Kidney capillary endothelial cell (primary cell): ENCODE results near the gene MED16.

Source experiments
- DNase-seq: peaks from one replicate; pipeline ENCODE4 v3.0.0-alpha.2; 2018; ENCODE audit warnings: low spot score

MED16 gene, protein sequence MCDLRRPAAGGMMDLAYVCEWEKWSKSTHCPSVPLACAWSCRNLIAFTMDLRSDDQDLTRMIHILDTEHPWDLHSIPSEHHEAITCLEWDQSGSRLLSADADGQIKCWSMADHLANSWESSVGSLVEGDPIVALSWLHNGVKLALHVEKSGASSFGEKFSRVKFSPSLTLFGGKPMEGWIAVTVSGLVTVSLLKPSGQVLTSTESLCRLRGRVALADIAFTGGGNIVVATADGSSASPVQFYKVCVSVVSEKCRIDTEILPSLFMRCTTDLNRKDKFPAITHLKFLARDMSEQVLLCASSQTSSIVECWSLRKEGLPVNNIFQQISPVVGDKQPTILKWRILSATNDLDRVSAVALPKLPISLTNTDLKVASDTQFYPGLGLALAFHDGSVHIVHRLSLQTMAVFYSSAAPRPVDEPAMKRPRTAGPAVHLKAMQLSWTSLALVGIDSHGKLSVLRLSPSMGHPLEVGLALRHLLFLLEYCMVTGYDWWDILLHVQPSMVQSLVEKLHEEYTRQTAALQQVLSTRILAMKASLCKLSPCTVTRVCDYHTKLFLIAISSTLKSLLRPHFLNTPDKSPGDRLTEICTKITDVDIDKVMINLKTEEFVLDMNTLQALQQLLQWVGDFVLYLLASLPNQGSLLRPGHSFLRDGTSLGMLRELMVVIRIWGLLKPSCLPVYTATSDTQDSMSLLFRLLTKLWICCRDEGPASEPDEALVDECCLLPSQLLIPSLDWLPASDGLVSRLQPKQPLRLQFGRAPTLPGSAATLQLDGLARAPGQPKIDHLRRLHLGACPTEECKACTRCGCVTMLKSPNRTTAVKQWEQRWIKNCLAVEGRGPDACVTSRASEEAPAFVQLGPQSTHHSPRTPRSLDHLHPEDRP

DNA sequence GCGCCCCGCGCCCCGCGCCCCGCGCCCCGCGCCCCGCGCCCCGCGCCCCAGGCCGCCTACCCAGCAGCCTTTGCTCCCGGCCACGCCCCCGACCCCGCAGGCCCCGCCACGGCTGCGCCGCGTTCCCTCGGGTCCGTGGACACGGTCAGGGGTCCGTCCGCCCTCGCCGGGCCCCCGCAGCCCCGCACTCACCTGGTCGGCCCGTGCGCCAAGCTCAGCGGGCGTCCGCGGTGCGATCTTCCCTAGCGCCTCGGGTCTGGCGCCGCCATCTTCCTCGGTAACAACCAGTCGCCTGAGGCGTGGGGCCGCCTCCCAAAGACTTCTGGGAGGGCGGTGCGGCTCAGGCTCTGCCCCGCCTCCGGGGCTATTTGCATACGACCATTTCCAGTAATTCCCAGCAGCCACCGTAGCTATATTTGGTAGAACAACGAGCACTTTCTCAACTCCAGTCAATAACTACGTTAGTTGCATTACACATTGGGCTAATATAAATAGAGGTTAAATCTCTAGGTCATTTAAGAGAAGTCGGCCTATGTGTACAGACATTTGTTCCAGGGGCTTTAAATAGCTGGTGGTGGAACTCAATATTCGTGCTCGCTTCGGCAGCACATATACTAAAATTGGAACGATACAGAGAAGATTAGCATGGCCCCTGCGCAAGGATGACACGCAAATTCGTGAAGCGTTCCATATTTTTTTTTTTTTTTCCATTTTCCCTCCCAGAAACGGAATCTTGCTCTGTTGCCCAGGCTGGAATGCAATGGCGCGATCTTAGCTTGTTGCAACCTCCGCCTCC, at the start of gene MED16, which contains the start of gene RNU6-9:
Gene MED16, minus strand, starts transcription at position 294 of the 796 bp plus-strand sequence. CDS start 2,056 bp downstream, outside the sequence.
Gene RNU6-9, plus strand, starts transcription at position 591 of the 796 bp plus-strand sequence.
- peak; percentile 92 for DNase-seq

DNA sequence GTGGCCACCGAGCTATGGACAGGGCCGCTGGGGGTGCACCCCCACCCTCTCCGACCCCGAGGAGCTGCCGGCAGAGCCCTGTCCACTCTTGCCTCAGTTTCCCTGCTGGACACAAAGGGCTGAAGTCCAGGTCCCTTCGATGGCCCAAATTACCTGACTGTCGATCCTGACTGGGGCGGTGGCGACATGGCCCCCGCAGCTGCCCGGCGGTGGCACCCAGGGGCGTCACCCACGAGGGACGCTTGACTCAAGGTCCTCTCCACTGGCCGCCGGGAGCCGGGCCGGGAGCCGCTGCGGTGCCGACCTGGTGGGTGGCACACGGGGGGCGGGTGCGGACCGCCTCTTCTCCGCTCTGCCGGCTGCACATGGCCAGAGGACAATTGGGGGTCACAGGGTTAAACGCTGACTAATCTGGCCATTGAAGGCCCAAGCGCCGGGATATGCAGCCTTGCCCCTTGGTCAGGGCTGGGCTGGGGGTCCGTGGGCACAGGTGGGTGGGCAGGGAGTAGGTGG, 49.2 kb upstream of the MED16 start:
- DNase-seq, result no peak

DNA sequence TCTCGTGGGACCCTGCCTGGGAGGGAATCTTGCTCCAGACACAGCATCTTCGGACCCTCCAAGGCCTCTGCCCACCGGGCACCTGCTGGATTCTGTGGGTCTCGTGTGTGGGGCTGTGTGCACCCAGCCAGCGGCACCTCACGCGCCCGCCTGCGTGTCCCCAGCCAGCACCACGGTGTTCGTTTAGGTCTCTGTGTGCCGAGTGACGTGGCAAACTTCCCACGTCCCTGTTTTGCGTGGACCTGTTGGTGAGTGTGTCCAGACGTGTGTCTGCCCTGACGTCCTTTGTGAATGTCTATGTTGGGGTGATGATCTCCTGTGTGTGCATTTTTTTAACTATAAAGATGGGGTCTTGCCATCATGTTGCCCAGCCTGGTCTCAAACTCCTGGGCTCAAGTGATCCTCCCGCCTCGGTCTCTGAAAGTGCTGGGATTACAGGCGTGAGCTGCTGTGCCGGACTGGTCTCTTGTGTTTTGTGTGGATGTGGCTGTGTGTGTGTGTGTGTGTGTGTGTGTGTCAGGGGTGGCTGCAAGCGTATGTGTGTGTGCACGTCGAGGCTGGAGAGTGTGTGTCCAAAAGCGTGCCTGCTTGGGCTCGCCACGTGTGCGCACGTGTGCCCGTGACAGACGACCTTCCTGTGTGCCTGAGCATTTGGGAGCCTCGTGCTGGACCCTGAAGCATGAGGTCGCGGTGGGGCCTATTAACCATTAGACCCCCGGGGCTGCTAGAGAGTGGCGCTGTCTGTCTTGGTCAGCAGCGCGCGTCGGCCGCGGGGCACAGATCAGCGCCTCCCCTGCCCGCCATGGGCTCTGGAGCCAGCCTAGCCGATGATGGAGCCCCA, 48.5 kb upstream of the MED16 start:
- DNase-seq, result no peak

DNA sequence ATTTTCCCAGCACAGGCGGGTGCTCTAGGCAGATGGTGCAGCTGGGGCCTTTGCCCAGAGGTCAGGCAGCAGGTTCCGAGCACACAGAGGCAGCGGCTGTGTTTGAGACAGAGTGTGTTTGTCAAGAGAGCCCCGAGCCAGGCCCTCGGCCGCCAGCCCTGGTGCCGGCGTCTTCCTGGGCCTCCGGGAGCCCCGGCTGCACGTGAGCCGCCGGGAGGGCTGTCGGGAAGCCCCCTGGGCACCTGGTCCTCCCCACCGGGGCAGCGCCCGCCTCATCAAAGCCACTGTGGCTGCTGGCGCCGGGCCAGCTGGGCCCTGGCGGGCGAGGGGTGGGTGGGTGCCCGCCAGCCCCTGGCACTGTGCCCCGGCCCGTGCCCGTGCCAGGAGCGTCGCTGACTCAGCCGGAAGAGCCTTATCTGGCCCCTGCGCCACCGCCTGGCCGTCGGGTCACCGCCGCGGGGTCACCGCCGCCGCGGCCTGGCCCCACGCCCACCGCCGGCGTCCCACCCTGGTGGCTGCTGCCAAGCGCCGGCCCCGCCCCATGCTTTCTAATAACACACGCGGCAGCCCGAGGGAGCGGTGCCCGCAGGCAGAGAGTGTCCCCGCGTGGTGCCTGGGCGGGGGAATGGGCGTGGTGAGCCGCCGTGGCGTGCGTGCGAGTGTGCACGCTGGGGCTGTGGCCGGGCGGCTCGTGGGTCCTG, 47.8 kb upstream of the MED16 start:
- DNase-seq, result no peak

DNA sequence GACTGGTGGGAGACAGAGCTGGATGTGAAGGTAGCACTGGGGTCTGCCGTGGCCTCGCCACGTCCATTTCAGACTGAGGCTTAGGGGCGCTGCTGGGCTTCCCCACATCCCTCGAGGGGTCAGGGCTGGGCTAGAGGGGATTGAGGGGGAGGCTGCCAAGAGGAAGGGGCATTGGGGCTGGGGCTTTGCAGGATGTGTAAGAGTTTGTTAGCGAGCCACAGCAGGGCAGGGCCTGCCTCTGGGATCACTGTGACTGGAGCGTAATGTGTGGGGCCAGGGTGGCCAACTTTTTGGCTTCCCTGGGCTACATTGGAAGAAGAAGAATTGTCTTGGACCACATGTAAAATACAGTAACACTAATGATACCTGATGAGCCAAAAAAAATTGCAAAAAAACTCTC, 46.9 kb upstream of the MED16 start:
- DNase-seq, result no peak

DNA sequence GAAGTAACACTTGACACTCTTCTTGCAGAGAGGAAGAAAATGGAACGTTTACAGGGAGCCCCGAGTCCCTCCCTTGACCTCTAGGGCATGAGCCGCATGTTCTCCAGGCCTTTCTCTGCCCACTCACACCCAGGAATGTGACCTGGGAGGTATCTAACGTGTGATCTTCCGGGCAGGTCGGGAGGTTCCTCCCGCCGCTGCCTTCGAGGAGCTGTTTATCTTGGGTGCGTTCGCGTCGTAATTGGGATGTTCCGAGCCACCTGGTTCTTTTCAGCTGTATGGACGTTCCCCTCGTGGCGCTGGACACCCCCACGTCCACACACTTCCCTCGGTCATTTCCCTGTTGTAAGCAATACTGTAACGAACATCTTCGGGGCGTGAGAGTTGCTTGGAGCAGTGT, 46.5 kb upstream of the MED16 start:
- no peak for DNase-seq

DNA sequence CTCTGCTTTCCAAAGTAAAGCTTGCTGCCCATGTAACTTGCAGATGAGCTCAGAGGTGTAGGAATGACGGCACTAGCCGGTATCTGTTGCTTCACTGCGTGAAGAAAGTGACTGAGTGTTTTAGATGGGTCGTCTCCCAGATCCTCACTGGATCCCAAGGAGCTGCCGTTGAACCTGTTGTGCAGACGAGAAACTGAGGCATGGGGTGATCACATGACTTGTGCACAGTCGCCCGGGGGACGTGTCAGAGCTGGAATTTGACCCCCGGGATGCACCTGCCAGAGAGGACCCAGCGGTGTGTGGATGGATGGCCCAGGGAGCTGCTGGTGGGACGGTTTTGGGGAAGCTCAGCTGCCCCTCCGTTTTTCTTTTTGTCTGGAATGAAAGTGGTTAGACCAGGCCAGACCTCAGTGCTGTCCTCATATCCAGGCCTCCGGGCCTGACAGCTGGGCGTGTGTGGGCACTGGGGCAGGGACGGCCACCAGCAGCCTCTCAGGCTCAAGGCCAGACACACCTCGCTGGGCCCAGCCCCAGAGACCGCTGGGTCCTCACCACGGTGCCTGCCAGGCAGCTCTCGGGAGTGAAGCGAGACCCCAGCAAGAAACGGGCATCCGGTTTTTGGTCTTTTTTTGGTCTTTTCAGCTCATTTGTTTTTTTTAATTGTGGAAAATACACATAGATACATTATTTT, 45.4 kb upstream of the MED16 start:
- DNase-seq, result no peak

DNA sequence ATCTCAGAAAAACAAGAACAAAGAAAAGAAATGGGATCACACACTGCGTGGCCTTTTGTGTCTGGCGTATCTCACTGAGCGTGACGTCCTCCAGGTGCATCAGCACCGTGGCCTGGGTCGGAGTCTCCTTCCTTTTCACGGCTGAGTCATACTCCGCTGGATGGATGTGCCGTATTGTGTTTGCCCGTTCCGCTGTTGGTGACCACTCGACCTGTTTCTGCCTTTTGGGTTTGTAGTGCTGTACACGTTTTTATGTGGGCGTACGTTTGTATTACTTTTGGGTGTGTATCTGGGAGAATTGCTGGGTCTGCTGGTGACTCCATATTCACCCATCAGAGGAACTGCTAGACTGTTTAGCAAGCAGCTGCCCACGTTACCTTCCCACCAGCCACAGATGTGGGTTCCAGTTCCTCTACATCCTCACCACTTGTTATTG, 44.3 kb upstream of the MED16 start:
- DNase-seq, result no peak

DNA sequence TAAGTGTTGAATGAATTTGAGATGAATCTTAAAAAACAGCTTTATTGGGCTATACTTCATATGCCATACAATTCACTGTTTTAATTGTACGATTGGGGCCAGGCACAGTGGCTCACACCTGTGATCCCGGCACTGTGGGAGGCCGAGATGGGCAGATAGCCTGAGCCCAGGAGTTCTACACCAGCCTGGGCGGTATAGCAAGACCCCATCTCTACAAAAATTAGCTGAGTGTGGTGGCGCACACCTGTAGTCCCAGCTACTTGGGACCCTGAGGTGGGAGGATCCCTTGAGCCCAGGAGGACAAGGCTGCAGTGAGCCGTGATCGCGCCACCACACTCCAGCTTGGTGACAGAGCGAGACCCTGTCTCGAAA, 43.2 kb upstream of the MED16 start:
- no peak for DNase-seq

DNA sequence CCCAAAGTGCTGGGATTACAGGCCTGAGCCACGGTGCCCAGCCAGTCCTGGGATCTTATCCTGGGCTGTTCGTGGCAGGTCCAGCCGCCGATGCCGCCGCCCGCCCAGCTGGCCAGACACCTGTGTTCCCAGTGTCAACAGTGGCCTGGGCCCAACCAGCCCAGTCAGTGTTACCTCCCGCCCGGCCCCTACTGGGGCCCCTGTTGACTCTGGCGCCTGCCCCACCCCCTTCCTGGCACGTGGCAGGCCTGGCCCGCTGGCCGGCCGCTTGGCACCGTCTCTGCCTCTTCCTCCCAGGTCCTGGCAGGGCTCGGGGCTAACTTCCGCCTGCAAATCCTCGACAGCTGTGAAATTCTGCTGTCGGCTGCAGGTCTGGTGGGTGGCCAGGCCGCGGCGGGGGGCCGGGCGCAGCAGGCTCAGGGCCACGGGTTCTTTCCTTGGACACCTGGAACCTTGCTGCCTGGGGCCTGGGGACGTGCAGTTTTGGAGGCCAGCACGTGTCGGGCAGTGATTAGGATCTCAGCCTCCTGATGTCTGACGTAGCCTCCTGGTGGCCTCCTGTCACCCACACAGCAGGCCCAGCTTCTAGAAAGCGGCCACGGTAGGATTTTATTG, 42.0 kb upstream of the MED16 start:
- peak; percentile 73 for DNase-seq

DNA sequence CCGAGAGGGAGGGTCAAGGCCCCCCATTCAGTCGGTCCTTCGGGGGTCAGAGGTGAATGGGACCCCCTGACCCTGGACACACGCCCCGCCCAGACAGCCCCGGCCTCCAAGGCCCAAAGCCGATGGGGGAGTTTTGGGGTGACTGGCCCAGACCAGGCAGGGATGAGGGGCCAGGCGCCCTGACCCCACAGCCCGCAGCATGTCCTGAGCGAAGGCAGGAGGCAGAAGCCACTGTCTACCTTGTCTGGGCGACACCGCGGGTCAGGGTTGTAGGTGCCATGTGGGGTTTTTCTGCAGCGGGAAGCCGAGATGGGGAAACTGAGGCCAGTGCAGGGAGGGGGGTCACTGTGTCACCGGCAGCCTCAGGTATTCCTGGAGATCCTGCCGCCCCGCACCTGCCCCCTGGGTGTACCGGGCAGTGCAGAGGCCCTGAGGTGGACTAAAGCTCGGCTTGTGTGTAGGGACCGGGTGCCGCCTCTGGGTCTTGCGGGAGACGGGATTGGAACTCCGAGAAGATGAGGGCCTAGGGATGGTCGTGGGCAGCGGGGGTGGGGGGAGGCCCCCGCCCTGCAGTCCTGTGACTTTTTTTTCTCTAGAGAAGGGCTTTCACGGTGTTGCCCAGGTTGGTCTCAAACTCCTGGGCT, 41.3 kb upstream of the MED16 start:
- no peak for DNase-seq

DNA sequence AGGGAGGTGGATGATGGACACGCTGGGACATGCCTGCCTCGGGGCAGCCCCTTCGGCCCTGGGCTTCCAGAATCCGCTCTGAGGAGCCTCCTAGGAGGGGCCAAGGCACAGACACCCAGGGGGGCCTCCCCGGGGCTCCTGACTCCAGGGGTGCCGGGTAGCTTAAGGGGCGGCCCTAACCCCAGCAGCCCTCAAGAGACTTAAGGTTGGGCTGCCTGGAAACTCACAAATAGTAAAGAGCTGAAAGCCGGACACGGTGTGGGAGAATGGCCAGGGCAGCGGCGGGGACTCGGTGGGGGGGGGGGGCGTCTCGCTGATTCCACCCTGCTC, 40.5 kb upstream of the MED16 start:
- DNase-seq, result no peak

DNA sequence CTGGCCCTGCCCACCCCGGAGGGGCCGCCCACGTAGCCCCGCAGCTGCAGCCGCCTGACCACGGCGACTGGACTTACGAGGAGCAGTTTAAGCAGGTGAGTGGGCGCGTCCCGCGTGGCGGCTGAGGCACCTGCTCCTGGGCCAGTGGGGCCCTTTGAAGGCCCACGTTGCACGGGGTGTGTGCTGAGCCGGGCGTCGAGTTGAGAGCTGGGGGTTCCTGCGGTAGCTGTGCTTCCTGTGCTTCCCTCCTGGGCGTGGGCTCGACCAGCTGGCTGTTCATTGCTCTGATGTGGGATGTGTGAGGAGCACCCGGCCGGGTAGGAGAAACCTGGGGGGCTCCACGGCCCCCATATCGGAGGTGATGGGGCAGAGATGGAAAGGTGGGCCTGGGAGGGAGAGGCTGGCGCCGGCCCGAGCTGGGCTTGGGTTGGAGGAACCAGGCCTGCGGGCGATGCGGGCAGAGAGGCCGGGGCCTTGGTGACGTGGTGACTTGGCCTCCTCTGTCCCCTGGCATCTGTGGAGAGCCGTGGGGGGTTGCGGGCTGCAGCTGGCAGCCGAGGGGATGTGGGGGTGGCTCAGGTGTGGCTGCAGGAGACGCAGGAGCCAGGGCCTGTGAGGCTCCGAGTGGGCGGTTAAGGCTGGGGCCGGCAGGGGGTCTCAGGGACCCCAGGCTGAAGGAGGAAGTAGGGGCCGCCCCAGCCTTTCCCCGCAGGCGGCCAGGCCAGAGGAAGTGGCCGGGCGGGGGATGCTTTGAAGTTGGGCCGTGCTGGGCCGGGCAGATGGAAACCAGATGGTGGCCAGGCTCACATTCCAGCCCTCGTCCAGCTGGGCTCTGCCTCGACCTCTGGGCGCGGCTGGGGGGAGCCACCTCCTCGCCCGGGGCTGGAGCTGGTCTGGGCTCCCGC, 39.9 kb upstream of the MED16 start:
- DNase-seq, result no peak

DNA sequence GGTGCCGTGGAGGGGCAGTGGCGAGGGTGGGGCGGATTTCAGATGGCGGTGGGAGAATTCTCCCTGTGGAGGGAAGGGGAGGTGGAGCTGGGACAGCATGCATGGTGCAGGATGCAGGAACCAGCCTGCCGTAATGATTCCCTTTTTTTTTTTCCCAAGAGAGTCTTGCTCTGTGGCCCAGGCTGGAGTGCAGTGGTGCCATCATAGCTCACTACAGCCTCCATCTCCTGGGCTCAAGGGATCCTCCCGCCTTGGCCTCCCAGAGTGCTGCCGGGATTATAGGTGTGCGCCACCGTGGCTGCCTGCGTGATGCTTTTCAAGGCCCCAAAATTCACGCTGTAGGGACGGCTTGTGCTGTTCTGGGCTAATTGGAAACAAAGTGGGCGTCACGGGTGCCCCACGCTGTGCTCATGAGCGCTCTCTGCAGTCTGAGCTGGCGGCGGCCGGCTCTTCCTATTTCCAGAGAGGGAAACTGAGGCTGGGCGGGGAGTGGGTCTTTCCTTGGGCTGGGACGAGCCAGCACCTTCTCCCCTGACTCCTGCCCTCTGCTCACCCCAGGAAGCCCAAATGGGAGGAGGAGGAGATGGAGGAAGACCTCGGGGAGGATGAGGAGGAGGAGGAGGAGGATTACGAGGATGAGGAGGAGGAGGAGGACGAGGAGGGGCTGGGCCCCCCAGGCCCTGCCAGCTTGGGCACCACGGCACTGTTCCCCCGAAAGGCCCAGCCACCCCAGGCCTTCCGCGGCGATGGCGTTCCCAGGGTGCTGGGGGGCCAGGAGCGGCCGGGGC, 39.1 kb upstream of the MED16 start:
- no peak for DNase-seq

DNA sequence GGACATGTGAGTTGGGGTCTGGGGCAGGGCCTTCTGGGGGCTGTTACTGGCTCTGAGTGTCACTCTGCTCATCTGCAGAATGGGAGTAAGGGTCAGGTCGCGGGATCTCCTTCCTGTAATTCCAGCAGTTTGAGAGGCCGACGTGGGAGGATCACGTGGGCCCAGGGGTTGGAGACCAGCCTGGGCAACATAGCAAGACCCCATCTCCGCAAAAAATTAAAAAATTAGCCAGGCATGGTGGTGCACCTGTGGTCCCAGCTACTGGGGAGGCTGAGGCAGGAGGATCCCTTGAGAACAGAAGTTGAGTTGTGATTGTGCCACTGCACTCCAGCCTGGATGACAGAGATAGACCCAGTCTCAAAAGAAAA, 36.9 kb upstream of the MED16 start:
- no peak for DNase-seq

DNA sequence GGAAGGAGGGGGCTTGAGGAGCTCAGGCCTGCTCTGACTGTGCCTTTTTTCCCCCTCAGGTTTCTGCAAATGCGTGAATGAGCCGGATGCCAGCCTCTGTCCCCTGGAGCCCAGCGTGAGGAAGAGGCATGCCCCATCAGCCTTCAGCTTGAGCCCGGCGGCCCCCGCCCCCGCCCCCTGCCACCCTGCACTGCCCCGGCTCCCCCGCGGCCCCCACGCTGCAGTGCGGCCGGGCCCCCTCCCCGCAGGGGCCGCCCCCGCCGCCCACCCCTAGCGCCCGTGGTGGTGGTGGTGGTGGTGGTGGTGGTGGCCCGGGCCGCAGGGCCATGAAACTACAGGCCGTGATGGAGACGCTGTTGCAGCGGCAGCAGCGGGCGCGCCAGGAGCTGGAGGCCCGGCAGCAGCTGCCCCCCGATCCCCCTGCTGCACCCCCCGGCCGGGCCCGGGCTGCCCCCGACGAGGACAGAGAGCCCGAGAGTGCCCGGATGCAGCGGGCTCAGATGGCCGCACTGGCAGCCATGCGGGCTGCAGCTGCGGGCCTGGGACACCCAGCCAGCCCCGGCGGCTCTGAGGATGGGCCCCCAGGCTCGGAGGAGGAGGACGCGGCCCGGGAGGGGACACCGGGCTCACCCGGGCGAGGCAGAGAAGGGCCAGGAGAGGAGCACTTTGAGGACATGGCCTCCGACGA, 36.4 kb upstream of the MED16 start:
- no peak for DNase-seq
